GM06990 (cell line): ENCODE data around the gene TLR3.
"Not testable (repeated sequence)": the region's sequence is repeated elsewhere in the genome, so short reads cannot be mapped to it uniquely, and the experiment has no call there.

Source experiments
- DNase-seq: peaks from one replicate; pipeline ENCODE4 v3.0.0-alpha.2; 2011; ENCODE audit not compliant: insufficient read length; ENCODE audit errors: extremely low read depth
- H3K27me3 ChIP-seq: replicated peaks from 2 replicates; pipeline ENCODE4 v1.6.0; 2011; ENCODE audit warnings: low read length; ENCODE audit not compliant: control insufficient read depth, insufficient read depth
- H3K36me3 ChIP-seq: 2 replicates; pipeline ENCODE4 v1.5.1; 2011; ENCODE audit warnings: low read length; ENCODE audit not compliant: control insufficient read depth, insufficient read depth
- H3K4me3 ChIP-seq: replicated peaks from 2 replicates; pipeline ENCODE4 v1.5.1; 2011; ENCODE audit warnings: low read depth, mild to moderate bottlenecking, control low read depth, low read length
- CTCF ChIP-seq: IDR thresholded peaks from 2 replicates; pipeline ENCODE4 v1.5.1; 2011; ENCODE audit warnings: low read length, control low read depth, mild to moderate bottlenecking, inconsistent platforms; ENCODE audit not compliant: insufficient read depth, poor library complexity, severe bottlenecking

TLR3 gene

GRCh38 chr4:186030399-186030775 is 38.6 kb upstream of the TLR3 start:
- no peaks in the 10 kb centered on the region for H3K36me3 ChIP-seq
- H3K4me3 ChIP-seq: no peak overlapping the region
- no peak for TF ChIP-seq CTCF
- DNase-seq: no peak
- H3K27me3 ChIP-seq: no peaks in the 10 kb centered on the region; the same call in 1 of the 2 replicates

DNA sequence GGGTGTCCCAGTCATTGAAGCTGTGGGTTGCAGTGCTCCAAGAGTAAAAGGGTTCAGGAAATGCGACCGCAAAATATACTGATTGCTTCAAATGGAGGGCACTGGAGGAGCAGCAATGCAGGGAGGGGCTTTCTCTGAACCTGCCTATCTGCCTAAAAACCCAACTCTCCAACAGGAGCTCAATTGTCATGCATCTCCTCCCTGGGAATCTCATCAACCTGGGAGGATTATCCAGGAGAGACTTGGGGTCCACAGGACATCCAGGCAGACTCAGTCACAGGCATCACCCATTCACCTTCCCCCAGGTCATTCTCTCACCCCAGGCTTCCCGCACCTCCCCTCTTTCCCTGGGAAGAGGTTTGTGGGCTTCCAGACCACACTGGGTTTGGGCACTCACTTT is 38.2 kb upstream of the TLR3 start:
- DNase-seq: no peak
- TF ChIP-seq CTCF: no peak
- Histone ChIP-seq H3K36me3 (no peaks in the 10 kb centered on the region), H3K27me3 (no peaks in the 10 kb centered on the region; the same call in 1 of the 2 replicates), H3K4me3 (no peak overlapping the region)

DNA sequence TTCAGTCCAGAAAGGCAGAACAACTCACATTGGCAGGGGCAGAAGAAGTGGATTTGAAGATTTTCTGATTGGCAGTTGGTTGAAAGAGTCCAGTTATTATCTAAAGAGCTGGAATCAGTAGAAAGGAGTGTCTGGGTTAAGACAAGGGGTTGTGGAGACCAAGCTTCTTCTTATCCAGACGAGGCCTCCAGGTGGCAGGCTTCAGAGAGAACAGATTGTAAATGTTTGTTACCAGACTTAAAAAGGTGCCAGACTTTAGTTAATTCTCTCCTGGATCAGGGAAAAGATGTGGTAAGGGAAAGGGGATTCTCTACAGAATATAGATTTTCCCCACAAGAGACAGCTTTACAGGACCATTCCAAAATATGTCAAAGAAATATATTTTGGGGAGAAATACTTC is 36.7 kb upstream of the TLR3 start:
- Histone ChIP-seq H3K36me3 (no peaks in the 10 kb centered on the region), H3K27me3 (no peaks in the 10 kb centered on the region; the same call in 1 of the 2 replicates), H3K4me3 (no peak overlapping the region)
- no peak for DNase-seq
- peak; percentile 23 for TF ChIP-seq CTCF

- no peak for DNase-seq
- no peak for TF ChIP-seq CTCF
- Histone ChIP-seq H3K36me3 (no peaks in the 10 kb centered on the region), H3K4me3 (no peak overlapping the region), H3K27me3 (no peaks in the 10 kb centered on the region; the same call in none of the 2 replicates)
Measured at GRCh38 chr4:186033027-186033426, 35.9 kb upstream of the TLR3 start.

- DNase-seq, H3K27me3 ChIP-seq, H3K4me3 ChIP-seq, H3K36me3 ChIP-seq: not testable (repeated sequence)
Measured at GRCh38 chr4:186034613-186035012, 34.3 kb upstream of the TLR3 start.

DNA sequence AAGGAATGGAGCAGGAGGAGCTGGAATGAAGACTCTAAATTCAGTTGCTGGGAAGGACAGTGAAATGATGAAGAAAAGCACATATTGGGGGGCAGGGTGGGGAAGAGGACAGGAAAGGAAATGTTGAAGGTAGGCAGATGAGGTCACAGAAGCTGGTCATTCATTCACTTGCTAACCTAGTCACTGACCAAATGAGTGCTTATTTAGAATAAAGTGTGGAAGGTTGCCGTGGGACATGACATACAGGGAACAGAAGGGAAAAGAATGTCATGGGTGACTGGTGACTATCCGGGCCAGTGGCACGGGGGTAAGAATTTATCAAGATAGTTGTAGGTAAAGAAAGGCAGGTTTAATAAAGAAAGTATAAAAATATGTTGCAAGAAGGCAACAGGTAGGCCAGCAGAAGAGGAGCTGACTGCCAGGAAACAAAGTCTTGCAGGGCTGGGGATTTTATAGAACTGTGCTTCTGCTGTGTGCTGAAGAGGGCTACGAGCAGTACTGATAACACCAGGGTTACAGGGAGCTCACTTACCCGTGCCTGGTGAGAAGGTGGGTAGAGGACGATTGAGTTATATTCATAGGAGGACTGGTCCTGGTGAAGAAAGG is 31.9 kb upstream of the TLR3 start:
- DNase-seq: no peak
- no peak overlapping the region for H3K4me3 ChIP-seq
- H3K27me3 ChIP-seq: no peaks in the 10 kb centered on the region; the same call in none of the 2 replicates
- no peaks in the 10 kb centered on the region for H3K36me3 ChIP-seq
- no peak for TF ChIP-seq CTCF
